Neural cell (in vitro differentiated cells): ENCODE data around the gene DZIP1L.

Experiments
- CTCF ChIP-seq: fragments of 450-650 bp; IDR thresholded peaks from 2 replicates; pipeline ENCODE4 v1.5.1; 2014; ENCODE audit warnings: antibody characterized with exemption, mild to moderate bottlenecking, moderate library complexity; ENCODE audit not compliant: poor library complexity, severe bottlenecking
- EP300 ChIP-seq: fragments of 450-650 bp; conservative IDR thresholded peaks from 2 replicates; pipeline ENCODE4 v1.6.1; 2014; ENCODE audit warnings: antibody characterized with exemption, mild to moderate bottlenecking, moderate library complexity; ENCODE audit not compliant: poor library complexity, severe bottlenecking

GRCh38 chr3:138043266-138044029, 72.0 kb downstream of the DZIP1L start:
- no peak for TF ChIP-seq EP300
- TF ChIP-seq CTCF: no peak
